OCI-LY7 (cell line): ENCODE results near the gene CCDC57. TPM values are rescaled to one million over a fixed set of nuclear protein-coding genes. Genes with fewer than 3 reads are reported as not detected.

Source experiments
- BruUV-seq: library from RNA; stranded (reverse); fragments of 400-500 nt; replicated peaks from 2 replicates; lab custom pipeline; 2021; lab: Mats Ljungman, UMichigan
- CTCF ChIA-PET: fragments of 300-600 bp; sonication (Branson Sonifier 250); formaldehyde crosslinking; loops from one replicate; lab custom pipeline; 2022; ENCODE audit warnings: antibody characterized with exemption; ENCODE audit not compliant: unreplicated experiment; lab: Charles Lee
- POLR2A ChIA-PET: fragments of 300-600 bp; sonication (Branson Sonifier 250); formaldehyde crosslinking; loops from one replicate; lab custom pipeline; 2022; ENCODE audit warnings: antibody characterized with exemption; lab: Charles Lee
- DNase-seq: peaks from one replicate; pipeline ENCODE4 v3.0.0-alpha.2; 2015; ENCODE audit warnings: low spot score
- H2AFZ ChIP-seq: fragments of 200-600 bp; sonication (generic), shearing (Covaris generic); 2 replicates; pipeline ENCODE4 v1.6.1; 2014; ENCODE audit warnings: mild to moderate bottlenecking, antibody characterized with exemption, low read length, moderate library complexity
- H3K27ac ChIP-seq: fragments of 200-600 bp; sonication (generic); 2 replicates; pipeline ENCODE4 v1.5.1; 2014; ENCODE audit warnings: mixed run types, low read depth, mild to moderate bottlenecking, moderate library complexity, low read length, inconsistent platforms; ENCODE audit not compliant: poor library complexity, severe bottlenecking
- H3K36me3 ChIP-seq: fragments of 200-600 bp; sonication (generic); 2 replicates; pipeline ENCODE4 v1.6.1; 2014; ENCODE audit warnings: mild to moderate bottlenecking, antibody characterized with exemption, low read length, moderate library complexity, mixed read lengths; ENCODE audit not compliant: insufficient read depth
- H3K4me1 ChIP-seq: fragments of 200-600 bp; sonication (generic); 2 replicates; pipeline ENCODE4 v1.5.1; 2014; ENCODE audit warnings: mild to moderate bottlenecking, low read length; ENCODE audit not compliant: insufficient read depth, poor library complexity, severe bottlenecking
- H3K4me2 ChIP-seq: fragments of 200-600 bp; sonication (generic); 2 replicates; pipeline ENCODE4 v1.6.1; 2014; ENCODE audit warnings: mild to moderate bottlenecking, low read length
- H3K4me3 ChIP-seq: fragments of 200-600 bp; sonication (generic); 2 replicates; pipeline ENCODE4 v1.5.1; 2014; ENCODE audit warnings: mild to moderate bottlenecking, low read depth, low read length; ENCODE audit not compliant: poor library complexity, severe bottlenecking
- H3K79me2 ChIP-seq: fragments of 200-600 bp; sonication (generic); 2 replicates; pipeline ENCODE4 v1.6.1; 2016; ENCODE audit warnings: low read depth, mild to moderate bottlenecking, low read length, moderate library complexity, mixed read lengths; ENCODE audit not compliant: insufficient read depth
- H3K9me2 ChIP-seq: fragments of 200-600 bp; sonication (generic); 2 replicates; pipeline ENCODE4 v1.6.1; 2016; ENCODE audit warnings: mild to moderate bottlenecking, low read length, mixed read lengths; ENCODE audit not compliant: insufficient read depth
- H3K9me3 ChIP-seq: fragments of 200-600 bp; sonication (generic); 2 replicates; pipeline ENCODE4 v1.6.1; 2014; ENCODE audit warnings: mild to moderate bottlenecking, mixed run types, low read length, mixed read lengths
- H4K20me1 ChIP-seq: fragments of 200-600 bp; sonication (generic); 2 replicates; pipeline ENCODE4 v1.6.1; 2014; ENCODE audit warnings: mild to moderate bottlenecking, antibody characterized with exemption, low read length, moderate library complexity, mixed read lengths; ENCODE audit not compliant: insufficient read depth
- EZH2phosphoT487 ChIP-seq: fragments of 200-600 bp; sonication (generic); IDR thresholded peaks from 2 replicates; pipeline ENCODE4 v1.6.1; 2018; ENCODE audit warnings: low read depth, borderline replicate concordance, mild to moderate bottlenecking, mixed run types, antibody characterized with exemption, low read length, moderate library complexity, mixed read lengths
- intact Hi-C: fragments of 100-400 bp; cut with micrococcal nuclease; formaldehyde crosslinking; loops from one replicate; pipeline ENCODE4 v1.10.0; 2022; ENCODE audit not compliant: unreplicated experiment
- total RNA-seq, 2 experiments: library from RNA; depleted of rRNA in 1 of 2; stranded (reverse); fragments of >200 nt in 1 of 2; shearing (Covaris generic) in 1 of 2; gene quantifications; 2 replicates each; pipeline ENCODE4 v1.2.3, GENCODE V29; 2014 to 2022
- TF ChIP-seq, protein P1 (sequence below): fragments of 200-600 bp; sonication (generic); conservative IDR thresholded peaks from 2 replicates; pipeline ENCODE4 v1.5.1; 2014; ENCODE audit warnings: mild to moderate bottlenecking, antibody characterized with exemption, low read length, moderate library complexity, mixed read lengths

Gene CCDC57
- total RNA-seq, 2 experiments from 2014 or later, result 34.5 to 58.7 TPM

DNA sequence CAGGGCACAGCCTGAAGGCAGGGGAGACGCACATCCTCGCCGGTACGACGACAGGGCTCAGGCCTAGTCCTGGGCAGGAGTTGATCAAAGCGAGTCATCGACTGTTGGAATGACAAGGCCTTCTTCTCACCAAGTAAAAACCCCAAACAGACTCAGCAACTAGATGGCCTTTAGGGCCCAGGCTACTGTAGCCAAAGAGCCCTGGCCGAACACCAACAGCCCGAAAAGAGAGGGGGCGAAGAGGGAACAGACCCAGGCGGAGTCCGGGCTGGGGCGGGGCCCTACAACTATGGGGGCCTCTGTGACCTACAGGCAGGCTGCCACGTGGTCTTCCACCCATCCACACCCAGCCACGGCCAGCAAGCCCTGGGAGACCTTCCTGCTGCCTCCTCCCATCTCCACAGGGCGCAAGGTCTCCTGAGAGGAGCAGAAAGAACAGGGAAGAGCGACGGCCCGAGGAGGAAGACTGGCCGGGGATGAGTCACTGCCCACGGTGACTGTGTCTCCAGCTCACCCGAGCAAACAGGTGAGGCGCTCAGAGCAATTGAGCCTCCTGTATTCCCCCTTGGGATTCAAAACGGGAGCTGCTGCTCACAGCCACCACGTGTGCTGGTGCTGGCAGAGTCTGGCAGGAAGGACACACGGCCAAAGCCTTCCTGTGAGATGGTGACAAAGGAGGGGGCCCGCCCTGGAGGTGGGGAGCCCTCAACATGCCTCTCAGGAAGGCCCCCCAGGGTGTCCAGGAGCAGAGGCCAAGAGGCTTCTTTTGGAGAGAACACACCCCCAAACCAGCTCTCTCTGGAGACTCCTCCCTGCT, 33.9 kb upstream of the CCDC57 start:
- Histone ChIP-seq H4K20me1 (no peaks in the 10 kb centered on the region), H3K4me3 (no peak overlapping the region), H3K4me2 (no peak overlapping the region), H2AFZ (no peak overlapping the region), H3K79me2 (no peaks in the 10 kb centered on the region), H3K36me3 (peaks cover 92% of the 10 kb centered on the region), H3K27ac (no peak overlapping the region), H3K4me1 (no peaks in the 10 kb centered on the region), H3K9me2 (no peaks in the 10 kb centered on the region), H3K9me3 (no peaks in the 10 kb centered on the region)
- CTCF ChIA-PET, result no interaction called here
- no TSS peak for BruUV-seq
- TF ChIP-seq, protein P1, sequence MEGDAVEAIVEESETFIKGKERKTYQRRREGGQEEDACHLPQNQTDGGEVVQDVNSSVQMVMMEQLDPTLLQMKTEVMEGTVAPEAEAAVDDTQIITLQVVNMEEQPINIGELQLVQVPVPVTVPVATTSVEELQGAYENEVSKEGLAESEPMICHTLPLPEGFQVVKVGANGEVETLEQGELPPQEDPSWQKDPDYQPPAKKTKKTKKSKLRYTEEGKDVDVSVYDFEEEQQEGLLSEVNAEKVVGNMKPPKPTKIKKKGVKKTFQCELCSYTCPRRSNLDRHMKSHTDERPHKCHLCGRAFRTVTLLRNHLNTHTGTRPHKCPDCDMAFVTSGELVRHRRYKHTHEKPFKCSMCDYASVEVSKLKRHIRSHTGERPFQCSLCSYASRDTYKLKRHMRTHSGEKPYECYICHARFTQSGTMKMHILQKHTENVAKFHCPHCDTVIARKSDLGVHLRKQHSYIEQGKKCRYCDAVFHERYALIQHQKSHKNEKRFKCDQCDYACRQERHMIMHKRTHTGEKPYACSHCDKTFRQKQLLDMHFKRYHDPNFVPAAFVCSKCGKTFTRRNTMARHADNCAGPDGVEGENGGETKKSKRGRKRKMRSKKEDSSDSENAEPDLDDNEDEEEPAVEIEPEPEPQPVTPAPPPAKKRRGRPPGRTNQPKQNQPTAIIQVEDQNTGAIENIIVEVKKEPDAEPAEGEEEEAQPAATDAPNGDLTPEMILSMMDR, result no peak
- TF ChIP-seq EZH2phosphoT487, result no peak
- DNase-seq, result no peak
- POLR2A ChIA-PET, result no interaction called here
- intact Hi-C loops, result no loop called here

DNA sequence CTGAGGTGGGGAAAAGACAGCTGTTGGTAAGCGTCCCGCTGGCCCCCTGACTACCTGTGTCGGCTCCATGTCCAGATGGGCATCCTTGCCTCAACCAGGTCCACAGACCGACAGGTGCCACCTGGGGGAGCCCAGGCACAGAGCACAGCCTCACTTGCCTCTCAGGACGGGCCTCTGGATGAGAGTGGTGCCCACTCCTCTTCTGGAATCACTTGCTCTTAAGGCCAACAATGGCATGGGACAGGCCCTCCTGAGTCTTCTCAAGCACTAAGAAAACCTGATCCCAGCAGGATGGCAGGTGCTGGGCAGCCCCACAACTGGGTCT, 33.4 kb upstream of the CCDC57 start:
- intact Hi-C loops, result no loop called here

More for the DNA sequence above, 33.4 kb upstream of the CCDC57 start:
- no TSS peak for BruUV-seq
- CTCF ChIA-PET, result no interaction called here
- no peaks in the 10 kb centered on the region for H3K9me3 ChIP-seq
- H4K20me1 ChIP-seq, result no peaks in the 10 kb centered on the region
- no peaks in the 10 kb centered on the region for H3K79me2 ChIP-seq
- H3K36me3 ChIP-seq, result peaks cover 87% of the 10 kb centered on the region
- DNase-seq, result no peak
- TF ChIP-seq, protein P1, result no peak
- no peak for TF ChIP-seq EZH2phosphoT487
- POLR2A ChIA-PET, result no interaction called here
- H3K4me1 ChIP-seq, result no peaks in the 10 kb centered on the region
- H3K4me2 ChIP-seq, result no peak overlapping the region
- H3K9me2 ChIP-seq, result no peaks in the 10 kb centered on the region
- H3K27ac ChIP-seq, result no peak overlapping the region
- no peak overlapping the region for H3K4me3 ChIP-seq
- no peak overlapping the region for H2AFZ ChIP-seq
